Measurements from ENCODE around the gene NDUFAF2. TPM values are rescaled to one million over a fixed set of nuclear protein-coding genes. Genes with fewer than 3 reads are reported as not detected.
"Not testable (repeated sequence)": the region's sequence is repeated elsewhere in the genome, so short reads cannot be mapped to it uniquely, and the experiment has no call there.

The NDUFAF2 gene
- total RNA-seq, 1 experiment from 2014 or later, result 66.6 TPM

- DNase-seq (ENCODE audit: low read depth), result no peak
These were observed 232.1 kb downstream of the NDUFAF2 start for GRCh38 chr5:61177070-61177469.

DNA sequence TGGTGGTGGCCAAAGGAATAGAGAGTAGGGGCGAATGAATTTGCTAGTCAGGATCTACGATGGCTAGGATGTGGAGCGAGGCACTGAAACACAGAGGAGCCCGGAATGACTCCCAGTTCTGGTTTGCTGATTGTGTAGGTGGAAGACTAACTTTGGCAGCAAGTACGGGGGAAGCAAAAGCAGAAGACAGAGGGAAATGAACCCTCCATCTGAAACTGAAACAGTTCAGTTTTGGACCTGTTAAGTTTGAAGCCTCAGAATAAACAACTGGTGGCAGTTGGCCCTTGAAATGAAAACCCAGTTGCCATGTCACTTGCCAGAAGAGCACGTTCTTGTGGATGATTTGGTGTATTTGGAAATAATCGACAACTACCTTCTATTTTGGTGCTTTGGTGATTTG lies 232.7 kb downstream of the NDUFAF2 start:
- no peak for DNase-seq (ENCODE audit: low read depth)

DNA sequence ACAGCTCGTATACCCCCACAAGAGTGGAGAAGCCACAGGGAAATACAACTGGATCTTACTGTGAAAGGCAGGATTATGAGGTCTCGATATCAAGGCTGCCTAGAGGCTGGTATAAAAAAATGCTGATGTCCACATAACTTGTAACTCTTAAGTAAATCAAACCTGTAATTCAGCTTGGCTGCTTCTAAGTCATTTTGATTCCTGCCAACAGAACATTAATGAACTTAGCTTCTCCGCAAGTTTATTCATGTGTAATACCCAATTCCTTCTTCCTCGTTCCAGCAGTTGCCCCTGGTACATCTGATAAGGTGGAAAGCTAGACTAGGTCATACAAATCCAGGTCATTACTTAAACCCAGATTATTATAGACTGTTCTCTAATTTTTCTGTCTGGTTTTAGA lies 233.7 kb downstream of the NDUFAF2 start:
- no peak for DNase-seq (ENCODE audit: low read depth)

- no peak for DNase-seq (ENCODE audit: low read depth)
These were observed 235.9 kb downstream of the NDUFAF2 start for GRCh38 chr5:61180886-61181285.

- DNase-seq (ENCODE audit: low read depth), result peak; percentile 25
These were observed 237.4 kb downstream of the NDUFAF2 start for GRCh38 chr5:61182449-61182848.

DNA sequence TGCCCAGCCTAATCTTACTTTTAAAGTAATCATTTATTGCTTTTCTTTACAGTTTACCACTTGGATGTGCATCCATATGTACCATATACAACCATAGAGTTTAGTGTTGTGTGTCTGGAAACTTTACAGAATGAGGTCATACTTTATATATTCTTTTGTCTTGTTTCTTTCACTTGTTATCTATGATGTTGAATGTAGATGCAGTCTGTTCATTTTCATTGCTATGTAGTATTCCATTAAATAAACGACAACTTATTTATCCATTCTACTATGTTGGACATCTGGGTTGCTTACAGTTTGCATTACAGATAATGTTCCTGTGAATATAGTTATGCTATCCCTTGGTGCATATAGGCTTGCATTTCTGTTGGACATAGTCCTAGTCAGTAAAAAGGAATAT lies 238.5 kb downstream of the NDUFAF2 start:
- no peak for DNase-seq (ENCODE audit: low read depth)

DNA sequence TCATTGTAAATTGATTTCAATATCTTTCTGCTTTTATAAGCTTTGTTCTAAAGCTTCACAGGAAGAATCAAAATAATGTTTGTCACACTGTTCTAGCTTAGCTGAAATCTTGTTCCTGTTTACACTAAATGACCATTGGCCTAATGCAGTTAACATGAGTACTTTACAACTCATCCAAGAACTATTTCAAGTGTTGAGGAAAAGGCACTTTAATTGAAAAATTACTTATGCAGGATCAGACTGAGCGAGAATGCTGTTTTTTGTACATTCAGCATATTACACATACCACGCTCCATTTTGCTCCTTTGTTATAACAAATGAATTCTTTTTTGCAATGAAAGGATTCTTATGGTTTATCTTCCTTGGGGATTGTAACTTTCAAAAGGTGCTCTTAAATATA lies 239.7 kb downstream of the NDUFAF2 start:
- no peak for DNase-seq (ENCODE audit: low read depth)

DNA sequence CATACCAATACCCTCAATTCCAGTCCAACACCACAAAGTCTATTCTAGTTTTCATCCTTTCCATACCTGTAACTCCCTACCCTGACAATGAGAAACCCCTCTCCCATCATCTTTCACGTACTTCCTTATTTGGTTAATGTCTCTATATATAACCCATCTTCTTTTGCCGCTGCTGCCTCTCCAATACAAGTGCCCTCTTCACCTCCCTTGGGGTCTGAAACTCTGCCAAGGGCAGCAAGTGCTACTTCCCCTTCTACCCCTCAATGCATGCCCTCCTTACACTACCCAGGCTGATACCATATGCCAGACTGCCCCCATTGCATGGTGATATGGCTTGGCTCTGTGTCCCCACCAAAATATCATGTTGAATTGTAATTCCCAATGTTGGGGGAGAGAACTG lies 241.6 kb downstream of the NDUFAF2 start:
- DNase-seq (ENCODE audit: low read depth), result no peak

DNA sequence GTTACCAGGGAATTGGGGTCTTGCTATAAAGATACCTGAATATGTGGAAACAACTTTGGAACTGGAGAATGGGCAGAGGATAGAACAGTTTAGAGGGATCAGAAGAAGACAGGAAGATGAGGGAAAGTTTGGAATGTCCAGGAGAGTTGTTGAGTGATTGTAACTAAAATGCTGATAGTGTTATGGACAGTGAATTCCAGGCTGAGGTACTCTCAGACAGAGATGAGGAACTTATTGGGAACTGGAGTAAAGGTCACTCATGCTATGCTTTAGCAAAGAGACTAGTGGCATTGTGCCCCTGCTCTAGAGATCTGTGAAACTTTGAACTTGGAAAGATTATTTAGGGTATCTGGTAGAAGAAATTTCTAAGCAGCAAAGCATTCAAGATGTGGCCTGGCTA lies 242.3 kb downstream of the NDUFAF2 start:
- not testable (repeated sequence) for DNase-seq (ENCODE audit: low read depth)

DNA sequence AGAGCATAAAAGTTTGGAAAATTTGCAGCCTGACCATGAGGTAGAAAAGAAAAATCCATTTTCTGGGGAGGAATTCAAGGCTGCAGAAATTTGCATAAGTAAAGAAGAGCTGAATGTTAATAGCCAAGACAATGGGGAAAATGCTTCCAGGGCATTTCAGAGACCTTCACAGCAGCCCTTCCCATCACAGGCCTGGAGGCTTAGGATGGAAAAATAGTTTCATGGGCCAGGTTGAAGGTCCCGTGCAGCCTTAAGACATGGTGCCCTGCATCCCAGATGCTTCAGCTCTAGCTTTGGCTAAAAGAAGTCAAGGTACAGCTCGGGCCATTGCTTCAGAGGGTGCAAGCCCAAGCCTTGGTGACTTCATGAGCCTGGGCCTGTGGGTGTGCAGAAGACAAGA lies 242.8 kb downstream of the NDUFAF2 start:
- not testable (repeated sequence) for DNase-seq (ENCODE audit: low read depth)

GRCh38 chr5:61198606-61199005 lies 253.6 kb downstream of the NDUFAF2 start:
- DNase-seq (ENCODE audit: low read depth), result no peak

DNA sequence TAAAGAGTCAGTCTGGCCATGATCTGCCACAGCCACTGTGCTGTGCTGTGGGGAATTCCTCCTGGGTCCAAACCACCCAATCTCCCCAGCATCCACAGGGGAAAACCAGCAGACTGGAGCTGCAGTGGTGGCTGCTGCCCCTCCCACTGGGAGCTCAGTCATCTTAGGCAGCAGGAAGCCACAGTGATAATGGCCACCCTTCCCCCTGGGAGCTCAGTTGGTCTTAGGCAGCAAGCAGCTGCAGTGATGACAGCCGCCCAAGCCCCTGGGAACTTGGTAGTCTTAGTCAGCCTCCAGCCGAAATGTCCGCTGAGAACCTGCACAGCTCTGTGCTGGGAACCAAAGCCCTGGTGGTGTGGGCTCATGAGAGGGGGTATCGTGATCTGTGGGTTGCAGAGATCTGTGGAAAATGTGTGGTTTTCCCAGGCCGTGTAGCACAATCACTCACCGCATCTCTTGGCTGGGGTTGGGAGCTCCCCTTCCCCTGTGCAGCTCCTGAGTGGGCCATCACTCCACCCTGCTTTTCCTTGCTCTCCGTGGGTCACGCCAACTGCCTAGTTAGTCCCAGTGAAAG lies 255.7 kb downstream of the NDUFAF2 start:
- peak; percentile 79 for DNase-seq (ENCODE audit: low read depth)

DNA sequence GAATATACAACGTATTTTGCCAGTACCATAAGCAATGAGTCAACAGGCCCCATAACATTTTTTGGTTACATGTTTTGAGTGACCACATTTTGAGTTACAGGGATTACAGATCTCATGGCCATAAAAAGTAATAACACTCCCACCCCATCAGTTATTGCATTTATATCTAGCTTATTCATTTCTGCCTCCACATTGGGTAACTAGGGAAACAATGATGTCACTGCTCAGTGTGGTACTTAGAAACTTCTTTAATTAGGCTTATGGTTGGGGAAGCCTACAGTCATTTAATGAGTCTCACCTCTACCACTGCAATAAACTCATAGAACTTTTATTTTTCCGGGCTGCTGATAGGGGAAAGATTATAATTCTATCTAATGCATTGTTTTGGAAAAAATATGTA lies 257.2 kb downstream of the NDUFAF2 start:
- DNase-seq (ENCODE audit: low read depth), result peak; percentile 27

Other genes with a start within 250 kb of the NDUFAF2 start
- 27.7 and 35.3 TPM in 2 replicates for gene DEPDC1B, start 245.0 kb upstream of the NDUFAF2 start, total RNA-seq (2014; rRNA removed; shearing (Covaris generic))
- gene ELOVL7, start 100.9 kb upstream of the NDUFAF2 start, total RNA-seq (2014; rRNA removed; shearing (Covaris generic)), result 4.6 and 8.3 TPM in 2 replicates
- gene ERCC8, start 135 bp upstream of the NDUFAF2 start, total RNA-seq (2014; rRNA removed; shearing (Covaris generic)), result 27.4 and 45.4 TPM in 2 replicates
- 69.0 and 94.2 TPM in 2 replicates for gene SMIM15, start 217.3 kb downstream of the NDUFAF2 start, total RNA-seq (2014; rRNA removed; shearing (Covaris generic))